Mammary epithelial cell (primary cell): Measurements from ENCODE around the gene AAMDC.
"Not testable (repeated sequence)": the region's sequence is repeated elsewhere in the genome, so short reads cannot be mapped to it uniquely, and the experiment has no call there.

Experiments
- CTCF ChIP-seq, 2 donors: IDR thresholded peaks in 1 of 2; conservative IDR thresholded peaks in 1 of 2; 2 replicates each; pipeline ENCODE4 v1.5.1; 2011 to 2012; ENCODE audit warnings: inconsistent platforms in 2 of 2, low read length in 2 of 2, mild to moderate bottlenecking in 2 of 2, control low read depth in 1 of 2, low read depth in 1 of 2; ENCODE audit not compliant: insufficient read depth in 1 of 2; ENCODE audit errors: extremely low read depth in 1 of 2
- EZH2 ChIP-seq: IDR thresholded peaks from 2 replicates; pipeline ENCODE4 v1.6.1; 2012; ENCODE audit warnings: low read length, inconsistent platforms, borderline replicate concordance

- not testable (repeated sequence) for TF ChIP-seq CTCF (conservative IDR thresholded peaks at IDR 0.05 in 1 of 2, IDR thresholded peaks at IDR 0.05 in 1 of 2; ENCODE audit: extremely low read depth in 1 of 2, insufficient read depth in 1 of 2, low read depth in 1 of 2, low read length in 2 of 2); EZH2
Observed at GRCh38 chr11:77917713-77918112, 96.8 kb downstream of the AAMDC start.
